Measurements from ENCODE around the gene FBP2. TPM values are rescaled to one million over a fixed set of nuclear protein-coding genes. Genes with fewer than 3 reads are reported as not detected.
"Not testable (repeated sequence)": the region's sequence is repeated elsewhere in the genome, so short reads cannot be mapped to it uniquely, and the experiment has no call there.

FBP2 gene
- total and polyA plus RNA-seq, 2 experiments from 2014 or later = not detected

DNA sequence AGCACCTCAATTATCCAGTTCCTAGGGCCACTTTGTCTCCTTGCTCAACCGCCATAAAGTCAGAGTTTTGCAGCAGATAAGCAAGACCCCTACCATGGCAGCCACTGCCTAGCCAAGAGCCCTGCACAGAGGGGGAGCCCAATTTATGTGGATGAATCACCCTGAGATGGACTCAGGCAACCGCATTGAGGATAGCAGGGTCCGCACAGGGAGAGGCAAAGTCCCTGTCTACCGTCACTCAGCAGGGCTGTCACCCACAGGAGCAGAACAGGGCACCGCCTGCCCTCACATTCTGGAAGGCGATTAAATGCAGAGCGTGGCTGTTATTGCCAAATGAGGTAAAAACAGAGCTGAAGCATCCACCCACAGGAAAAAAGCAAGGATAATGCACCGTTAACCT is 1.7 kb downstream of the FBP2 start:
- Histone ChIP-seq H3K36me3 (ENCODE audit: insufficient read depth) (no peaks in the 10 kb centered on the region), H3F3A (replicated peaks; ENCODE audit: low read depth) (no peaks in the 10 kb centered on the region), H3K27me3 (ENCODE audit: insufficient read depth) (no peaks in the 10 kb centered on the region), H3K79me2 (replicated peaks; ENCODE audit: insufficient read depth) (no peaks in the 10 kb centered on the region), H3K4me3 (no peak overlapping the region), H3K27ac (ENCODE audit: low read depth) (no peak overlapping the region), H3K4me2 (no peak overlapping the region), H3K9me2 (ENCODE audit: insufficient read depth) (no peaks in the 10 kb centered on the region), H4K20me1 (replicated peaks; ENCODE audit: insufficient read depth) (no peaks in the 10 kb centered on the region), H3K4me1 (ENCODE audit: insufficient read depth) (no peaks in the 10 kb centered on the region), H2AFZ (no peak overlapping the region)
- no peaks in the 10 kb centered on the region for H3K36me3 Mint-ChIP-seq (ENCODE audit: low read depth)
- no peak for DNase-seq (ENCODE audit: low spot score)
- H3K4me3 Mint-ChIP-seq = no peak overlapping the region
- TF ChIP-seq, protein P1, sequence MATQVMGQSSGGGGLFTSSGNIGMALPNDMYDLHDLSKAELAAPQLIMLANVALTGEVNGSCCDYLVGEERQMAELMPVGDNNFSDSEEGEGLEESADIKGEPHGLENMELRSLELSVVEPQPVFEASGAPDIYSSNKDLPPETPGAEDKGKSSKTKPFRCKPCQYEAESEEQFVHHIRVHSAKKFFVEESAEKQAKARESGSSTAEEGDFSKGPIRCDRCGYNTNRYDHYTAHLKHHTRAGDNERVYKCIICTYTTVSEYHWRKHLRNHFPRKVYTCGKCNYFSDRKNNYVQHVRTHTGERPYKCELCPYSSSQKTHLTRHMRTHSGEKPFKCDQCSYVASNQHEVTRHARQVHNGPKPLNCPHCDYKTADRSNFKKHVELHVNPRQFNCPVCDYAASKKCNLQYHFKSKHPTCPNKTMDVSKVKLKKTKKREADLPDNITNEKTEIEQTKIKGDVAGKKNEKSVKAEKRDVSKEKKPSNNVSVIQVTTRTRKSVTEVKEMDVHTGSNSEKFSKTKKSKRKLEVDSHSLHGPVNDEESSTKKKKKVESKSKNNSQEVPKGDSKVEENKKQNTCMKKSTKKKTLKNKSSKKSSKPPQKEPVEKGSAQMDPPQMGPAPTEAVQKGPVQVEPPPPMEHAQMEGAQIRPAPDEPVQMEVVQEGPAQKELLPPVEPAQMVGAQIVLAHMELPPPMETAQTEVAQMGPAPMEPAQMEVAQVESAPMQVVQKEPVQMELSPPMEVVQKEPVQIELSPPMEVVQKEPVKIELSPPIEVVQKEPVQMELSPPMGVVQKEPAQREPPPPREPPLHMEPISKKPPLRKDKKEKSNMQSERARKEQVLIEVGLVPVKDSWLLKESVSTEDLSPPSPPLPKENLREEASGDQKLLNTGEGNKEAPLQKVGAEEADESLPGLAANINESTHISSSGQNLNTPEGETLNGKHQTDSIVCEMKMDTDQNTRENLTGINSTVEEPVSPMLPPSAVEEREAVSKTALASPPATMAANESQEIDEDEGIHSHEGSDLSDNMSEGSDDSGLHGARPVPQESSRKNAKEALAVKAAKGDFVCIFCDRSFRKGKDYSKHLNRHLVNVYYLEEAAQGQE (IDR thresholded peaks at IDR 0.05; ENCODE audit: unreplicated experiment) = no peak
- TF ChIP-seq CTCF (conservative IDR thresholded peaks at IDR 0.05; ENCODE audit: low read depth in 2 of 2) = no peak
- no peaks in the 10 kb centered on the region for H3K9me3 Mint-ChIP-seq
- peaks cover 4% of the 10 kb centered on the region; the same call in 2 of the 3 replicates for H3K4me1 Mint-ChIP-seq
- peaks cover 9% of the 10 kb centered on the region for H3K27me3 Mint-ChIP-seq (ENCODE audit: insufficient read depth, low read depth, poor library complexity)
- no peak for ATAC-seq
- no peak overlapping the region for H3K27ac Mint-ChIP-seq

DNA sequence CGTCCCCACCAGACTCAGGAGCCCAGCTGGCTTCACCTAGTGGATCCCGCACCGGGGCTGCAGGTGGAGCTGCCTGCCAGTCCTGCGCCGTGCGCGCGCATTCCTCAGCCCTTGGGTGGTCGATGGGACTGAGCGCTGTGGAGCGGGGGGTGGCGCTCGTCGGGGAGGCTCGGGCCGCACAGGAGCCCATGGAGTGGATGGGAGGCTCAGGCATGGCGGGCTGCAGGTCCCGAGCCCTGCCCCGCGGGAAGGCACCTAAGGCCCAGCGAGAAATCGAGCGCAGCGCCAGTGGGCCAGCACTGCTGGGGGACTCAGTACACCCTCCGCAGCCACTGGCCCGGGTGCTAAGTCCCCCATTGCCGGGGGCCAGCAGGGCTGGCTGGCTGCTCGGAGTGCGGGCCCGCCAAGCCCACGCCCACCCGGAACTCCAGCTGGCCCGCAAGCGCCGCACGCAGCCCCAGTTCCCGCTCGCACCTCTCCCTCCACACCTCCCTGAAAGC is 2.5 kb downstream of the FBP2 start:
- H3K27ac ChIP-seq (ENCODE audit: low read depth); H3K4me3 Mint-ChIP-seq; H3K27me3 ChIP-seq (ENCODE audit: insufficient read depth); H3K27ac Mint-ChIP-seq; H3K4me3 ChIP-seq; H2AFZ ChIP-seq; H3K27me3 Mint-ChIP-seq (ENCODE audit: insufficient read depth, low read depth, poor library complexity); H3K79me2 ChIP-seq (replicated peaks; ENCODE audit: insufficient read depth); H3K36me3 Mint-ChIP-seq (ENCODE audit: low read depth); H3K9me3 Mint-ChIP-seq; H3F3A ChIP-seq (replicated peaks; ENCODE audit: low read depth); H4K20me1 ChIP-seq (replicated peaks; ENCODE audit: insufficient read depth); DNase-seq (ENCODE audit: low spot score); H3K4me1 Mint-ChIP-seq; ATAC-seq; H3K4me1 ChIP-seq (ENCODE audit: insufficient read depth); H3K36me3 ChIP-seq (ENCODE audit: insufficient read depth); H3K9me2 ChIP-seq (ENCODE audit: insufficient read depth); H3K4me2 ChIP-seq: not testable (repeated sequence)

DNA sequence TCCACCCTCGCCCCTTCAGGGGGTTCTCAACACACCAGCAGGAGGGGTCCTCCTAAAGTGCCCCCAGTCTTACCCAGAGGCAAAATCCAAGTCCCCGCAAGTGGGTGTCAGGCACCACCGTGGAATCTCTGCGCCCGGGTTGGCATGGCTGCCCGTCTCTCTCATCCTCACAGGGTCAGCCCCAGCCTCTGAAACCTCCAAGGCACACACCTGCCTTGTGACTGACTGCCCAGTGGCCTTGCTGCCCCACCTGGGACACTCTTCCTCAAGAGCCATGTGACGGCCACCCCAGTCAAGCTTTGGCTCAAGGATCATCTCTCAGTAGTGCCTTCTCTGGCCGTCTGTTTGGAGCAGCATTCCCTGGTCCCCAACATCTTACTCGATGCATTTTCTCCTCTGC is 4.9 kb downstream of the FBP2 start:
- H3K4me3 ChIP-seq = no peak overlapping the region
- H3K4me1 ChIP-seq (ENCODE audit: insufficient read depth) = no peaks in the 10 kb centered on the region
- H3F3A ChIP-seq (replicated peaks; ENCODE audit: low read depth) = no peaks in the 10 kb centered on the region
- no peaks in the 10 kb centered on the region for H3K9me2 ChIP-seq (ENCODE audit: insufficient read depth)
- H3K36me3 ChIP-seq (ENCODE audit: insufficient read depth) = no peaks in the 10 kb centered on the region
- no peak overlapping the region for H3K4me2 ChIP-seq
- no peaks in the 10 kb centered on the region for H4K20me1 ChIP-seq (replicated peaks; ENCODE audit: insufficient read depth)
- no peak overlapping the region for H3K27ac ChIP-seq (ENCODE audit: low read depth)
- Mint-ChIP-seq H3K27me3 (ENCODE audit: insufficient read depth, low read depth, poor library complexity) (peaks cover 9% of the 10 kb centered on the region), H3K27ac (no peak overlapping the region), H3K36me3 (ENCODE audit: low read depth) (no peaks in the 10 kb centered on the region), H3K9me3 (no peaks in the 10 kb centered on the region), H3K4me1 (peaks cover 4% of the 10 kb centered on the region; the same call in 2 of the 3 replicates), H3K4me3 (no peak overlapping the region)
- ATAC-seq (no peak), DNase-seq (ENCODE audit: low spot score) (no peak)
- H3K79me2 ChIP-seq (replicated peaks; ENCODE audit: insufficient read depth) = no peaks in the 10 kb centered on the region
- H3K27me3 ChIP-seq (ENCODE audit: insufficient read depth) = no peaks in the 10 kb centered on the region
- no peak overlapping the region for H2AFZ ChIP-seq
- no peak for TF ChIP-seq CREB1 (CRISPR knock-in tag; IDR thresholded peaks at IDR 0.05; ENCODE audit: low read depth)
- TF ChIP-seq EZH2 (IDR thresholded peaks at IDR 0.05; ENCODE audit: low read depth, unreplicated experiment) = no peak
- no peak for TF ChIP-seq STAT1 (IDR thresholded peaks at IDR 0.05; ENCODE audit: unreplicated experiment)
- TF ChIP-seq JUNB (IDR thresholded peaks at IDR 0.05; ENCODE audit: unreplicated experiment) = no peak
